Upper lobe of left lung (tissue), 4 donors: ENCODE measurements around the gene FAM81A.

Source experiments
- EP300 ChIP-seq, 4 donors: sonication (generic); formaldehyde crosslinking; IDR thresholded peaks; one replicate each; pipeline ENCODE4 v1.5.1; 2017; ENCODE audit warnings: antibody characterized with exemption in 4 of 4, control low read depth in 2 of 4
- POLR2AphosphoS5 ChIP-seq, 2 donors: sonication (generic); formaldehyde crosslinking; IDR thresholded peaks; one replicate each; pipeline ENCODE4 v1.5.1; 2017; ENCODE audit warnings: antibody characterized with exemption in 2 of 2
- TF ChIP-seq, protein P1 (sequence below), 6 experiments: fragments of 450-650 bp in 4 of 6; fragments of 200-600 bp in 2 of 6; sonication (generic) in 2 of 6; IDR thresholded peaks; one replicate each; pipeline ENCODE4 v1.5.1; 2016 to 2019; ENCODE audit warnings: antibody characterized with exemption in 6 of 6

DNA sequence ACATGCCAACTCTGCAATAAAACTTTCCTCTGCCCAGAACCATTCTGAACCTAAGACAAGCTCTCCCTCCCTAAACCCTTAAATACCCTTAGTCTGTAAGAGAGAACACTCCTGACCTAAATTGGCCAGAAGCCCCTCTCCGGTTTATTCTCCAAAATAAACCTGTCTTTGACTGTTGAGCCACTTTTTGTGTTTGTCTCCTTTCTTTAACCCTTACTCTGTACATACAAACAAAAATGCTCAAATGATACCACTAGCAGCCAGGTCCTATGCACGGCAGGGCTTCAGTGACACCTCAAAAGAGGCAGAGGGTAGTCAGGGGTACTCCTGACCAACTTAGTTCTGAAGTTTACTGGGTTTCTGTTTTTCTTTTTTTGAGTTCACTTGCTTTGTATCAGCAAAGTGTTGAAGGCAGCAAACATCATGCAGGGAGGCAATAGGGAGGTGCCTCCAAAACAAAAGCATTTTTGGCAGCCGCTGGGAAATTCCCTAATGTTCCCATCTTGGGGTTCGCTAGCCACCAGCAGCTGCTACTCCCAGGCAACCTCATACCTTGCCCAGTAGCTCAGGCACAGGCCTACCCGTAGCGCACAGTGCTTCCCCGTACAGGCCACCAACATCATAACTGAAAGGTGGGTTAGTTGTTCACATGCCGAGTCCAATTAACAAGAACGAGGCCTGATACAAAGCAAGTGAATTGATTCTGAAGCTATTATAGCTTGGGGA is 110.7 kb downstream of the FAM81A start:
- TF ChIP-seq POLR2AphosphoS5 (IDR thresholded peaks at IDR 0.05) (no peak), EP300 (IDR thresholded peaks at IDR 0.05) (no peak)
- TF ChIP-seq, protein P1, sequence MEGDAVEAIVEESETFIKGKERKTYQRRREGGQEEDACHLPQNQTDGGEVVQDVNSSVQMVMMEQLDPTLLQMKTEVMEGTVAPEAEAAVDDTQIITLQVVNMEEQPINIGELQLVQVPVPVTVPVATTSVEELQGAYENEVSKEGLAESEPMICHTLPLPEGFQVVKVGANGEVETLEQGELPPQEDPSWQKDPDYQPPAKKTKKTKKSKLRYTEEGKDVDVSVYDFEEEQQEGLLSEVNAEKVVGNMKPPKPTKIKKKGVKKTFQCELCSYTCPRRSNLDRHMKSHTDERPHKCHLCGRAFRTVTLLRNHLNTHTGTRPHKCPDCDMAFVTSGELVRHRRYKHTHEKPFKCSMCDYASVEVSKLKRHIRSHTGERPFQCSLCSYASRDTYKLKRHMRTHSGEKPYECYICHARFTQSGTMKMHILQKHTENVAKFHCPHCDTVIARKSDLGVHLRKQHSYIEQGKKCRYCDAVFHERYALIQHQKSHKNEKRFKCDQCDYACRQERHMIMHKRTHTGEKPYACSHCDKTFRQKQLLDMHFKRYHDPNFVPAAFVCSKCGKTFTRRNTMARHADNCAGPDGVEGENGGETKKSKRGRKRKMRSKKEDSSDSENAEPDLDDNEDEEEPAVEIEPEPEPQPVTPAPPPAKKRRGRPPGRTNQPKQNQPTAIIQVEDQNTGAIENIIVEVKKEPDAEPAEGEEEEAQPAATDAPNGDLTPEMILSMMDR (IDR thresholded peaks at IDR 0.05): no peak
